ENCODE measurements around the gene KLHL10. TPM values are rescaled to one million over a fixed set of nuclear protein-coding genes. Genes with fewer than 3 reads are reported as not detected.

Gene KLHL10
- total and polyA plus RNA-seq, 4 donors = 0.08 to 0.12 (median 0.09) TPM; not detected in 1

GRCh38 chr17:41799366-41799765 is 38.3 kb upstream of the KLHL10 start:
- no peak for ATAC-seq (ENCODE audit: insufficient read depth, low FRiP score)
- peaks cover 1 to 10% (median 5%) of the 10 kb centered on the region in 5 donors for H3K4me1 ChIP-seq (ENCODE audit: control insufficient read depth in 5 of 5, insufficient read depth in 5 of 5, low read length in 5 of 5)
- no peak overlapping the region for H3K27ac ChIP-seq (ENCODE audit: low read depth in 1 of 2, low read length in 1 of 2)
- no peak for TF ChIP-seq CTCF (IDR thresholded peaks at IDR 0.05; ENCODE audit: control extremely low read depth, extremely low read depth)
- no peaks in the 10 kb centered on the region for H3K27me3 ChIP-seq (ENCODE audit: control insufficient read depth in 3 of 3, insufficient read depth in 3 of 3, low read length in 2 of 3)
- DNase-seq = no peak
- H3K4me3 ChIP-seq = no peak overlapping the region
- WGBS, 2 donors = 88 to 91% methylated on average over 8 of the region's 8 CpGs
- no peaks in the 10 kb centered on the region for H3K9me3 ChIP-seq (ENCODE audit: control insufficient read depth in 4 of 4, insufficient read depth in 3 of 4, low read length in 3 of 4)
- H3K9ac ChIP-seq (ENCODE audit: insufficient read depth in 1 of 2, low read length in 2 of 2) = no peak overlapping the region
- H3K36me3 ChIP-seq (ENCODE audit: control insufficient read depth in 4 of 4, insufficient read depth in 4 of 4, low read length in 4 of 4) = peaks cover 0 to 4% (median 0%) of the 10 kb centered on the region in 4 donors

GRCh38 chr17:41800601-41801373 is 36.8 kb upstream of the KLHL10 start:
- no peak for TF ChIP-seq CTCF (IDR thresholded peaks at IDR 0.05; ENCODE audit: control extremely low read depth, extremely low read depth)
- Histone ChIP-seq H3K4me3 (no peak overlapping the region), H3K36me3 (ENCODE audit: control insufficient read depth in 4 of 4, insufficient read depth in 4 of 4, low read length in 4 of 4) (peaks cover 0 to 4% (median 3%) of the 10 kb centered on the region in 4 donors), H3K9me3 (ENCODE audit: control insufficient read depth in 4 of 4, insufficient read depth in 3 of 4, low read length in 3 of 4) (no peaks in the 10 kb centered on the region), H3K9ac (ENCODE audit: insufficient read depth in 1 of 2, low read length in 2 of 2) (no peak overlapping the region), H3K27me3 (ENCODE audit: control insufficient read depth in 3 of 3, insufficient read depth in 3 of 3, low read length in 2 of 3) (no peaks in the 10 kb centered on the region), H3K4me1 (ENCODE audit: control insufficient read depth in 5 of 5, insufficient read depth in 5 of 5, low read length in 5 of 5) (peaks cover 0 to 10% (median 5%) of the 10 kb centered on the region in 5 donors), H3K27ac (ENCODE audit: low read depth in 1 of 2, low read length in 1 of 2) (peak overlapping the region in 1 of 2 donors; percentile 60)
- WGBS, 2 donors = 57 to 77% methylated on average over 18 of the region's 18 CpGs
- ATAC-seq (ENCODE audit: insufficient read depth, low FRiP score) (peak; percentile 60), DNase-seq (peak; percentile 34 to 63 (median 51))

GRCh38 chr17:41801374-41802271 is 36.0 kb upstream of the KLHL10 start:
- no peaks in the 10 kb centered on the region for H3K9me3 ChIP-seq (ENCODE audit: control insufficient read depth in 4 of 4, insufficient read depth in 3 of 4, low read length in 3 of 4)
- H3K27me3 ChIP-seq (ENCODE audit: control insufficient read depth in 3 of 3, insufficient read depth in 3 of 3, low read length in 2 of 3) = no peaks in the 10 kb centered on the region
- H3K4me1 ChIP-seq (ENCODE audit: control insufficient read depth in 5 of 5, insufficient read depth in 5 of 5, low read length in 5 of 5) = peaks cover 0 to 10% (median 5%) of the 10 kb centered on the region in 5 donors
- TF ChIP-seq CTCF (IDR thresholded peaks at IDR 0.05; ENCODE audit: control extremely low read depth, extremely low read depth) = peak; percentile 93
- 16 to 26% methylated on average over 14 of the region's 14 CpGs for WGBS, 2 donors
- no peak overlapping the region for H3K9ac ChIP-seq (ENCODE audit: insufficient read depth in 1 of 2, low read length in 2 of 2)
- peaks cover 0 to 6% (median 3%) of the 10 kb centered on the region in 4 donors for H3K36me3 ChIP-seq (ENCODE audit: control insufficient read depth in 4 of 4, insufficient read depth in 4 of 4, low read length in 4 of 4)
- peak overlapping the region in 1 of 2 donors; percentile 60 for H3K27ac ChIP-seq (ENCODE audit: low read depth in 1 of 2, low read length in 1 of 2)
- peak; percentile 84 for ATAC-seq (ENCODE audit: insufficient read depth, low FRiP score)
- DNase-seq = peak; percentile 85 to 86 (median 85)
- H3K4me3 ChIP-seq = no peak overlapping the region
